WTC11 (cell line): Measurements from ENCODE around the gene FANK1. TPM values are rescaled to one million over a fixed set of nuclear protein-coding genes. Genes with fewer than 3 reads are reported as not detected.

ENCODE experiments used
- ATAC-seq: fragments of 200-7000 bp; cut with Tn5 transposase; 2 replicates; pipeline ENCODE4 v1.10.0; 2021; ENCODE audit warnings: mild to moderate bottlenecking, moderate library complexity
- CTCF ChIA-PET: fragments of 300-600 bp; sonication (Branson Sonifier 250); formaldehyde crosslinking; loops from one replicate; lab custom pipeline; 2021; ENCODE audit warnings: antibody characterized with exemption; lab: Charles Lee
- POLR2A ChIA-PET: fragments of 350-600 bp; sonication (Branson Sonifier 250); formaldehyde crosslinking; loops from one replicate; lab custom pipeline; 2021; ENCODE audit warnings: antibody characterized with exemption; lab: Charles Lee
- DNase-seq: peaks from one replicate; pipeline ENCODE4 v3.0.0; 2021; ENCODE audit warnings: low spot score
- H3K27ac Mint-ChIP-seq: 2 replicates; pipeline ENCODE4 v1.8.0; 2021; ENCODE audit warnings: mixed read lengths
- H3K27me3 Mint-ChIP-seq: 2 replicates; pipeline ENCODE4 v1.8.0; 2021; ENCODE audit warnings: low read depth, mild to moderate bottlenecking, moderate library complexity, mixed read lengths
- H3K36me3 Mint-ChIP-seq: 2 replicates; pipeline ENCODE4 v1.8.0; 2021; ENCODE audit warnings: mixed read lengths
- H3K4me1 Mint-ChIP-seq: 2 replicates; pipeline ENCODE4 v1.8.0; 2022; ENCODE audit warnings: mixed read lengths
- H3K4me3 Mint-ChIP-seq: 2 replicates; pipeline ENCODE4 v1.8.0; 2021; ENCODE audit warnings: mild to moderate bottlenecking, moderate library complexity, mixed read lengths
- H3K9me3 Mint-ChIP-seq: 2 replicates; pipeline ENCODE4 v1.8.0; 2021; ENCODE audit warnings: mixed read lengths
- AR ChIP-seq: fragments of 250-450 bp; sonication (Bioruptor Pico); IDR thresholded peaks from 2 replicates; pipeline ENCODE4 v1.9.0; 2021; ENCODE audit warnings: mild to moderate bottlenecking
- CBFB ChIP-seq: sonication (generic); formaldehyde crosslinking; IDR thresholded peaks from 2 replicates; pipeline ENCODE4 v1.8.1; 2022; ENCODE audit warnings: mild to moderate bottlenecking, low read depth, missing genetic modification reagents
- CDX4 ChIP-seq: fragments of 250-450 bp; sonication (Bioruptor Pico); IDR thresholded peaks from 2 replicates; pipeline ENCODE4 v1.9.0; 2021; ENCODE audit warnings: moderate library complexity, mild to moderate bottlenecking, inconsistent platforms, borderline replicate concordance
- E2F1 ChIP-seq: sonication (generic); formaldehyde crosslinking; IDR thresholded peaks from 2 replicates; pipeline ENCODE4 v1.8.0; 2022; ENCODE audit warnings: mild to moderate bottlenecking, missing genetic modification reagents
- FOXP4 ChIP-seq: sonication (generic); formaldehyde crosslinking; IDR thresholded peaks from 2 replicates; pipeline ENCODE4 v1.8.0; 2022; ENCODE audit warnings: mild to moderate bottlenecking, missing genetic modification reagents
- GABPB1 ChIP-seq: sonication (generic); formaldehyde crosslinking; IDR thresholded peaks from 2 replicates; pipeline ENCODE4 v1.8.1; 2023; ENCODE audit warnings: mild to moderate bottlenecking, missing genetic modification reagents
- JUN ChIP-seq: sonication (generic); formaldehyde crosslinking; IDR thresholded peaks from 2 replicates; pipeline ENCODE4 v1.8.0; 2023; ENCODE audit warnings: mild to moderate bottlenecking, missing genetic modification reagents
- MLX ChIP-seq: sonication (generic); formaldehyde crosslinking; IDR thresholded peaks from 2 replicates; pipeline ENCODE4 v1.8.1; 2023; ENCODE audit warnings: mild to moderate bottlenecking, missing genetic modification reagents, moderate library complexity
- MYBL2 ChIP-seq: sonication (generic); formaldehyde crosslinking; IDR thresholded peaks from 2 replicates; pipeline ENCODE4 v1.8.1; 2023; ENCODE audit warnings: mild to moderate bottlenecking, moderate library complexity, missing genetic modification reagents
- OVOL2 ChIP-seq: fragments of 250-450 bp; sonication (Bioruptor Pico); IDR thresholded peaks from 2 replicates; pipeline ENCODE4 v1.9.0; 2021; ENCODE audit warnings: mild to moderate bottlenecking, borderline replicate concordance
- RELA ChIP-seq: sonication (generic); formaldehyde crosslinking; IDR thresholded peaks from 2 replicates; pipeline ENCODE4 v1.8.1; 2022; ENCODE audit warnings: missing genetic modification reagents, mild to moderate bottlenecking, borderline replicate concordance
- STAT6 ChIP-seq: sonication (generic); formaldehyde crosslinking; conservative IDR thresholded peaks from 2 replicates; pipeline ENCODE4 v1.8.1; 2023; ENCODE audit warnings: mild to moderate bottlenecking, low read depth, missing genetic modification reagents, moderate library complexity
- TP53 ChIP-seq: sonication (generic); formaldehyde crosslinking; IDR thresholded peaks from 2 replicates; pipeline ENCODE4 v1.8.1; 2023; ENCODE audit warnings: mild to moderate bottlenecking, missing genetic modification reagents
- ZNF138 ChIP-seq: sonication (generic); formaldehyde crosslinking; conservative IDR thresholded peaks from 2 replicates; pipeline ENCODE4 v1.8.1; 2022; ENCODE audit warnings: mild to moderate bottlenecking, moderate library complexity, missing genetic modification reagents
- total RNA-seq: library from RNA; stranded (reverse); gene quantifications from 3 replicates; pipeline ENCODE4 v1.2.3, GENCODE V29; 2021

The FANK1 gene
- total RNA-seq, 1 experiment from 2014 or later, result 3.4 TPM

GRCh38 chr10:126049759-126050700, 153.7 kb downstream of the FANK1 start:
- no peak for DNase-seq
- TF ChIP-seq CBFB (CRISPR knock-in tag) (no peak), MLX (CRISPR knock-in tag) (no peak), AR (no peak), FOXP4 (no peak), ZNF138 (CRISPR knock-in tag) (no peak), GABPB1 (no peak), E2F1 (CRISPR knock-in tag) (no peak), STAT6 (CRISPR knock-in tag) (no peak), MYBL2 (CRISPR knock-in tag) (no peak), JUN (CRISPR knock-in tag) (no peak), TP53 (no peak), CDX4 (CRISPR knock-in tag) (no peak), RELA (CRISPR knock-in tag) (no peak), OVOL2 (CRISPR knock-in tag) (no peak)
- no peak overlapping the region for H3K4me3 Mint-ChIP-seq
- no peak overlapping the region for H3K27ac Mint-ChIP-seq
- H3K4me1 Mint-ChIP-seq, result no peaks in the 10 kb centered on the region
- ChIA-PET POLR2A (no interaction called here), CTCF (interaction anchor here (0.5 kb wide), 1 partner anchor 115 kb away, joined by 3 read pairs; no protein-coding TSS in a partner anchor)
- no peak for ATAC-seq
- peaks cover 4% of the 10 kb centered on the region; the same call in 1 of the 2 replicates for H3K9me3 Mint-ChIP-seq
- H3K36me3 Mint-ChIP-seq, result no peaks in the 10 kb centered on the region
- no peaks in the 10 kb centered on the region for H3K27me3 Mint-ChIP-seq
